ENCODE data around the gene ZNFX1. TPM values are rescaled to one million over a fixed set of nuclear protein-coding genes. Genes with fewer than 3 reads are reported as not detected.

The ZNFX1 gene
- polyA plus RNA-seq, 1 of the 3 experiments (the other 2 are of a cell fraction): 3.9 TPM

DNA sequence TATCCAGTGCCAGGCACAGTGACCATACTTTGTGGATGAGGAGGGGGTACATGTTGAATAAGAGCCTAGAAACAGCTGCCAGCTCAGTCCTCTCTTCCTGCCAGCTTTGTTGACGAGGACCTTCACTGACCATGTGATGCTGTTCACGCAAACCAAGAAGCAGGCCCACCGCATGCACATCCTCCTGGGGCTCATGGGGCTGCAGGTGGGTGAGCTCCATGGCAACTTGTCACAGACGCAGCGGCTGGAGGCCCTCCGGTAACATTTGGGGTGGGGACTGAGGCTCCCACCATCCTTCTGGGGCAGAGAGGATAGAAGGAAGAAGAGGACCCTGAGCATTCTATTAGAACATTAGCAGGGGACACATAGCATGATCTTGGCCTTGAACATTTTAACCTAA is 43.0 kb downstream of the ZNFX1 start:
- WGBS (ENCODE audit: low lambda C conversion rate): 98% methylated on average over 6 of the region's 6 CpGs
- Histone ChIP-seq H3K9me2 (no peaks in the 10 kb centered on the region), H3K4me3 (ENCODE audit: low read depth in 2 of 2, low read length in 1 of 2) (no peak overlapping the region), H3K36me3 (replicated peaks in 1 of 2; ENCODE audit: control insufficient read depth in 1 of 2, insufficient read depth in 2 of 2, low read length in 1 of 2) (peaks cover 35 to 67% of the 10 kb centered on the region in 2 experiments), H3K9ac (no peak overlapping the region), H3K79me2 (ENCODE audit: insufficient read depth) (no peaks in the 10 kb centered on the region), H3K4me2 (no peak overlapping the region), H3K27me3 (ENCODE audit: insufficient read depth) (no peaks in the 10 kb centered on the region), H4K20me1 (ENCODE audit: insufficient read depth) (no peaks in the 10 kb centered on the region), H3K27ac (ENCODE audit: low read depth in 2 of 2, low read length in 1 of 2) (no peak overlapping the region), H3F3A (replicated peaks; ENCODE audit: insufficient read depth) (no peaks in the 10 kb centered on the region), H3K4me1 (ENCODE audit: control insufficient read depth in 1 of 2, insufficient read depth in 2 of 2, low read depth in 1 of 2, low read length in 1 of 2) (no peaks in the 10 kb centered on the region), H3K9me3 (no peaks in the 10 kb centered on the region), H2AFZ (ENCODE audit: low read depth) (no peak overlapping the region)
- ChIA-PET POLR2A (interaction anchor here (1.2 kb wide), 1 partner anchor 8 kb away, joined by 4 read pairs; no protein-coding TSS in a partner anchor), CTCF (interaction anchor here (0.9 to 1.0 kb wide), 3 partner anchors 12 to 86 kb away, joined by 3 to 4 read pairs (median 3); no protein-coding TSS in a partner anchor)
- TF ChIP-seq SMC3 (IDR thresholded peaks at IDR 0.05; ENCODE audit: low read depth, low read length) (no peak), FOXM1 (IDR thresholded peaks at IDR 0.05; ENCODE audit: low read depth) (no peak), RCOR1 (IDR thresholded peaks at IDR 0.05; ENCODE audit: low read length) (no peak), RXRA (IDR thresholded peaks at IDR 0.05; ENCODE audit: borderline replicate concordance, low read depth) (no peak), GATA2 (CRISPR knock-in tag; IDR thresholded peaks at IDR 0.05) (no peak), NFIC (IDR thresholded peaks at IDR 0.05; ENCODE audit: borderline replicate concordance) (no peak), CHD2 (IDR thresholded peaks at IDR 0.05; ENCODE audit: low read length, partially characterized antibody) (no peak), JUND (IDR thresholded peaks at IDR 0.05) (no peak), SIN3A (IDR thresholded peaks at IDR 0.05; ENCODE audit: borderline replicate concordance, low read depth, low read length) (no peak), MXI1 (IDR thresholded peaks at IDR 0.05; ENCODE audit: low read depth, low read length) (no peak), TCF12 (IDR thresholded peaks at IDR 0.05) (no peak)
- TF ChIP-seq, protein P1, sequence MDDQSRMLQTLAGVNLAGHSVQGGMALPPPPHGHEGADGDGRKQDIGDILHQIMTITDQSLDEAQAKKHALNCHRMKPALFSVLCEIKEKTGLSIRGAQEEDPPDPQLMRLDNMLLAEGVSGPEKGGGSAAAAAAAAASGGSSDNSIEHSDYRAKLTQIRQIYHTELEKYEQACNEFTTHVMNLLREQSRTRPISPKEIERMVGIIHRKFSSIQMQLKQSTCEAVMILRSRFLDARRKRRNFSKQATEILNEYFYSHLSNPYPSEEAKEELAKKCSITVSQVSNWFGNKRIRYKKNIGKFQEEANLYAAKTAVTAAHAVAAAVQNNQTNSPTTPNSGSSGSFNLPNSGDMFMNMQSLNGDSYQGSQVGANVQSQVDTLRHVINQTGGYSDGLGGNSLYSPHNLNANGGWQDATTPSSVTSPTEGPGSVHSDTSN (IDR thresholded peaks at IDR 0.05): no peak
- TF ChIP-seq, protein P2, sequence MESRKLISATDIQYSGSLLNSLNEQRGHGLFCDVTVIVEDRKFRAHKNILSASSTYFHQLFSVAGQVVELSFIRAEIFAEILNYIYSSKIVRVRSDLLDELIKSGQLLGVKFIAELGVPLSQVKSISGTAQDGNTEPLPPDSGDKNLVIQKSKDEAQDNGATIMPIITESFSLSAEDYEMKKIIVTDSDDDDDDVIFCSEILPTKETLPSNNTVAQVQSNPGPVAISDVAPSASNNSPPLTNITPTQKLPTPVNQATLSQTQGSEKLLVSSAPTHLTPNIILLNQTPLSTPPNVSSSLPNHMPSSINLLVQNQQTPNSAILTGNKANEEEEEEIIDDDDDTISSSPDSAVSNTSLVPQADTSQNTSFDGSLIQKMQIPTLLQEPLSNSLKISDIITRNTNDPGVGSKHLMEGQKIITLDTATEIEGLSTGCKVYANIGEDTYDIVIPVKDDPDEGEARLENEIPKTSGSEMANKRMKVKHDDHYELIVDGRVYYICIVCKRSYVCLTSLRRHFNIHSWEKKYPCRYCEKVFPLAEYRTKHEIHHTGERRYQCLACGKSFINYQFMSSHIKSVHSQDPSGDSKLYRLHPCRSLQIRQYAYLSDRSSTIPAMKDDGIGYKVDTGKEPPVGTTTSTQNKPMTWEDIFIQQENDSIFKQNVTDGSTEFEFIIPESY (IDR thresholded peaks at IDR 0.05; ENCODE audit: borderline replicate concordance, low read depth): no peak
- TF ChIP-seq, protein P3, sequence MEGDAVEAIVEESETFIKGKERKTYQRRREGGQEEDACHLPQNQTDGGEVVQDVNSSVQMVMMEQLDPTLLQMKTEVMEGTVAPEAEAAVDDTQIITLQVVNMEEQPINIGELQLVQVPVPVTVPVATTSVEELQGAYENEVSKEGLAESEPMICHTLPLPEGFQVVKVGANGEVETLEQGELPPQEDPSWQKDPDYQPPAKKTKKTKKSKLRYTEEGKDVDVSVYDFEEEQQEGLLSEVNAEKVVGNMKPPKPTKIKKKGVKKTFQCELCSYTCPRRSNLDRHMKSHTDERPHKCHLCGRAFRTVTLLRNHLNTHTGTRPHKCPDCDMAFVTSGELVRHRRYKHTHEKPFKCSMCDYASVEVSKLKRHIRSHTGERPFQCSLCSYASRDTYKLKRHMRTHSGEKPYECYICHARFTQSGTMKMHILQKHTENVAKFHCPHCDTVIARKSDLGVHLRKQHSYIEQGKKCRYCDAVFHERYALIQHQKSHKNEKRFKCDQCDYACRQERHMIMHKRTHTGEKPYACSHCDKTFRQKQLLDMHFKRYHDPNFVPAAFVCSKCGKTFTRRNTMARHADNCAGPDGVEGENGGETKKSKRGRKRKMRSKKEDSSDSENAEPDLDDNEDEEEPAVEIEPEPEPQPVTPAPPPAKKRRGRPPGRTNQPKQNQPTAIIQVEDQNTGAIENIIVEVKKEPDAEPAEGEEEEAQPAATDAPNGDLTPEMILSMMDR (IDR thresholded peaks at IDR 0.05): no peak
- TF ChIP-seq, protein P4, sequence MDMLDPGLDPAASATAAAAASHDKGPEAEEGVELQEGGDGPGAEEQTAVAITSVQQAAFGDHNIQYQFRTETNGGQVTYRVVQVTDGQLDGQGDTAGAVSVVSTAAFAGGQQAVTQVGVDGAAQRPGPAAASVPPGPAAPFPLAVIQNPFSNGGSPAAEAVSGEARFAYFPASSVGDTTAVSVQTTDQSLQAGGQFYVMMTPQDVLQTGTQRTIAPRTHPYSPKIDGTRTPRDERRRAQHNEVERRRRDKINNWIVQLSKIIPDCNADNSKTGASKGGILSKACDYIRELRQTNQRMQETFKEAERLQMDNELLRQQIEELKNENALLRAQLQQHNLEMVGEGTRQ (IDR thresholded peaks at IDR 0.05; ENCODE audit: borderline replicate concordance, low read depth, low read length): no peak
- TF ChIP-seq, protein P5, sequence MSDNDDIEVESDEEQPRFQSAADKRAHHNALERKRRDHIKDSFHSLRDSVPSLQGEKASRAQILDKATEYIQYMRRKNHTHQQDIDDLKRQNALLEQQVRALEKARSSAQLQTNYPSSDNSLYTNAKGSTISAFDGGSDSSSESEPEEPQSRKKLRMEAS (IDR thresholded peaks at IDR 0.05; ENCODE audit: low read depth): no peak
- TF ChIP-seq, protein P6, sequence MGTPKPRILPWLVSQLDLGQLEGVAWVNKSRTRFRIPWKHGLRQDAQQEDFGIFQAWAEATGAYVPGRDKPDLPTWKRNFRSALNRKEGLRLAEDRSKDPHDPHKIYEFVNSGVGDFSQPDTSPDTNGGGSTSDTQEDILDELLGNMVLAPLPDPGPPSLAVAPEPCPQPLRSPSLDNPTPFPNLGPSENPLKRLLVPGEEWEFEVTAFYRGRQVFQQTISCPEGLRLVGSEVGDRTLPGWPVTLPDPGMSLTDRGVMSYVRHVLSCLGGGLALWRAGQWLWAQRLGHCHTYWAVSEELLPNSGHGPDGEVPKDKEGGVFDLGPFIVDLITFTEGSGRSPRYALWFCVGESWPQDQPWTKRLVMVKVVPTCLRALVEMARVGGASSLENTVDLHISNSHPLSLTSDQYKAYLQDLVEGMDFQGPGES (IDR thresholded peaks at IDR 0.05; ENCODE audit: low read depth, low read length): no peak
- DNase-seq: no peak
